GM23248 (cell line): ENCODE results near the gene IRAK1BP1. TPM values are rescaled to one million over a fixed set of nuclear protein-coding genes. Genes with fewer than 3 reads are reported as not detected.
A peak's percentile ranks its signal among the peaks of the same experiment; 100 is the strongest.

ENCODE experiments used
- DNase-seq: peaks from one replicate; pipeline ENCODE4 v3.0.0-alpha.2; 2015
- H2AFZ ChIP-seq: fragments of 200-600 bp; sonication (generic); 2 replicates; pipeline ENCODE4 v1.6.1; 2016; ENCODE audit warnings: antibody characterized with exemption
- H3F3A ChIP-seq: fragments of 200-600 bp; sonication (generic); 2 replicates; pipeline ENCODE4 v1.6.1; 2016; ENCODE audit warnings: mild to moderate bottlenecking, antibody characterized with exemption, mixed run types; ENCODE audit not compliant: insufficient read depth
- H3K27ac ChIP-seq: fragments of 200-600 bp; sonication (generic); 2 replicates; pipeline ENCODE4 v1.5.1; 2016; ENCODE audit warnings: mild to moderate bottlenecking
- H3K27me3 ChIP-seq: fragments of 200-600 bp; sonication (generic); replicated peaks from 2 replicates; pipeline ENCODE4 v1.6.1; 2016; ENCODE audit warnings: mild to moderate bottlenecking; ENCODE audit not compliant: insufficient read depth
- H3K36me3 ChIP-seq: fragments of 200-600 bp; sonication (generic); 2 replicates; pipeline ENCODE4 v1.6.1; 2016; ENCODE audit warnings: low read depth, mild to moderate bottlenecking
- H3K4me1 ChIP-seq: fragments of 200-600 bp; sonication (generic); 2 replicates; pipeline ENCODE4 v1.6.1; 2016; ENCODE audit warnings: mild to moderate bottlenecking; ENCODE audit not compliant: insufficient read depth
- H3K4me2 ChIP-seq: fragments of 200-600 bp; sonication (generic); one replicate; pipeline ENCODE4 v1.6.1; 2016; ENCODE audit warnings: mild to moderate bottlenecking; ENCODE audit not compliant: unreplicated experiment
- H3K4me3 ChIP-seq: fragments of 200-600 bp; sonication (generic); 2 replicates; pipeline ENCODE4 v1.5.1; 2016; ENCODE audit warnings: mild to moderate bottlenecking
- H3K79me2 ChIP-seq: fragments of 200-600 bp; sonication (generic); 2 replicates; pipeline ENCODE4 v1.6.1; 2016; ENCODE audit warnings: mild to moderate bottlenecking; ENCODE audit not compliant: insufficient read depth
- H3K9ac ChIP-seq: fragments of 200-600 bp; sonication (generic); 2 replicates; pipeline ENCODE4 v1.6.1; 2016; ENCODE audit warnings: mild to moderate bottlenecking
- H3K9me2 ChIP-seq: fragments of 200-600 bp; sonication (generic); 2 replicates; pipeline ENCODE4 v1.6.1; 2016; ENCODE audit warnings: mixed run types, mild to moderate bottlenecking, moderate library complexity; ENCODE audit not compliant: insufficient read depth
- H3K9me3 ChIP-seq: fragments of 200-600 bp; sonication (generic); one replicate; pipeline ENCODE4 v1.6.1; 2017; ENCODE audit warnings: low read depth
- H4K20me1 ChIP-seq: fragments of 200-600 bp; sonication (generic); 2 replicates; pipeline ENCODE4 v1.6.0; 2016; ENCODE audit not compliant: insufficient read depth
- EZH2 ChIP-seq: fragments of 200-600 bp; sonication (generic); IDR thresholded peaks from 2 replicates; pipeline ENCODE4 v1.6.1; 2018; ENCODE audit warnings: antibody characterized with exemption, mild to moderate bottlenecking; ENCODE audit not compliant: insufficient read depth, poor library complexity, severe bottlenecking
- EZH2phosphoT487 ChIP-seq: fragments of 200-600 bp; sonication (generic); IDR thresholded peaks from 2 replicates; pipeline ENCODE4 v1.6.1; 2018; ENCODE audit warnings: antibody characterized with exemption, moderate library complexity, mild to moderate bottlenecking, low read depth; ENCODE audit not compliant: insufficient read depth
- WGBS, 2 experiments: methylation state at CpG; one replicate each; pipeline ENCODE4 v1.1.6; 2015 to 2017; ENCODE audit warnings: low lambda C conversion rate in 2 of 2, low coverage in 1 of 2; ENCODE audit errors: missing lambda C conversion rate in 2 of 2; 5-methylcytosine and 5-hydroxymethylcytosine counted together
- in situ Hi-C: fragments of 300-500 bp; cut with MboI; formaldehyde crosslinking; loops from 2 replicates; pipeline ENCODE4 v1.15.0; 2020
- polyA plus RNA-seq: library from polyadenylated mRNA; unstranded; fragments of >200 nt; fragmentation: Nextera tagmentation; extraction: Ambion mirVana; gene quantifications from 2 replicates; pipeline ENCODE4 v1.2.1, GENCODE V29; 2016
- total RNA-seq: library from RNA; depleted of rRNA; stranded (reverse); fragments of >200 nt; shearing (Covaris generic); gene quantifications from 2 replicates; pipeline ENCODE4 v1.2.3, GENCODE V29; 2014

The IRAK1BP1 gene
- total and polyA plus RNA-seq, 2 experiments from 2014 or later: 2.0 to 4.2 TPM

GRCh38 chr6:78842953-78843352 lies 24.4 kb upstream of the IRAK1BP1 start:
- Histone ChIP-seq H3K9ac (no peak overlapping the region), H3F3A (no peaks in the 10 kb centered on the region), H3K9me2 (no peaks in the 10 kb centered on the region), H3K4me2 (no peak overlapping the region), H4K20me1 (no peaks in the 10 kb centered on the region), H3K9me3 (no peaks in the 10 kb centered on the region), H3K36me3 (no peaks in the 10 kb centered on the region), H3K79me2 (no peaks in the 10 kb centered on the region), H3K4me1 (no peaks in the 10 kb centered on the region), H3K27ac (no peak overlapping the region), H2AFZ (no peak overlapping the region), H3K4me3 (no peak overlapping the region), H3K27me3 (no peaks in the 10 kb centered on the region)
- TF ChIP-seq EZH2phosphoT487 (no peak), EZH2 (no peak)
- in situ Hi-C loops: no loop called here
- DNase-seq: no peak

GRCh38 chr6:78844899-78845298 lies 22.5 kb upstream of the IRAK1BP1 start:
- Histone ChIP-seq H3K27ac (no peak overlapping the region), H3K9ac (no peak overlapping the region), H3K27me3 (no peaks in the 10 kb centered on the region), H4K20me1 (no peaks in the 10 kb centered on the region), H3K4me1 (no peaks in the 10 kb centered on the region), H3K9me3 (no peaks in the 10 kb centered on the region), H3K9me2 (no peaks in the 10 kb centered on the region), H3K4me2 (no peak overlapping the region), H3K79me2 (no peaks in the 10 kb centered on the region), H3K36me3 (no peaks in the 10 kb centered on the region), H3F3A (no peaks in the 10 kb centered on the region), H2AFZ (no peak overlapping the region), H3K4me3 (no peak overlapping the region)
- WGBS, 2 experiments: 14 to 23% methylated on average over 2 of the region's 2 CpGs
- no peak for TF ChIP-seq EZH2
- no peak for TF ChIP-seq EZH2phosphoT487
- in situ Hi-C loops: no loop called here
- no peak for DNase-seq

DNA sequence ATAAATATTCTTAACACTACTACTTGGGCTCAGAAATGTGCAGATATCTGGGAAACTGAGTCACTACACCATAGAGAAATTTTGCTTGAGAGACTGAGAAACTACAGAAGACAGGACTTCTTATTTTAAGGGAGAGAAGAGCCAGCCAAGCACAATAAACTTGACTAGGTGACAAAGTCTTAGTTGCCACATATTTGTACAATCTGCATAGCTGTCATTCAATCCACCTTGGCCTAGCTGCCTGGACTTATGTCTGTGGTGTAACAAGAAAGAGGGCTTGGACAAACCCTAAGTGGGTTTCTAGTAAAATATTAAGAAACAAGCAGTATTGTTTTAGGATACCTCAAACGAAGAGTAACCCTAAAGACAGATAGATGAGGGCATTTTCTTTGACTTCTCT lies 21.8 kb upstream of the IRAK1BP1 start:
- H3F3A ChIP-seq: no peaks in the 10 kb centered on the region
- H3K9me2 ChIP-seq: no peaks in the 10 kb centered on the region
- no peaks in the 10 kb centered on the region for H3K36me3 ChIP-seq
- no peaks in the 10 kb centered on the region for H3K27me3 ChIP-seq
- H2AFZ ChIP-seq: no peak overlapping the region
- no peak overlapping the region for H3K4me2 ChIP-seq
- no peak overlapping the region for H3K27ac ChIP-seq
- no peaks in the 10 kb centered on the region for H3K79me2 ChIP-seq
- H3K4me1 ChIP-seq: no peaks in the 10 kb centered on the region; the same call in 1 of the 2 replicates
- H4K20me1 ChIP-seq: no peaks in the 10 kb centered on the region
- no peaks in the 10 kb centered on the region for H3K9me3 ChIP-seq
- no peak overlapping the region for H3K9ac ChIP-seq
- DNase-seq: no peak
- 26 to 28% methylated on average over 1 of the region's 1 CpG for whole genome bisulfite sequencing, 2 experiments
- no peak for TF ChIP-seq EZH2phosphoT487
- no peak for TF ChIP-seq EZH2
- H3K4me3 ChIP-seq: no peak overlapping the region
- in situ Hi-C loops: no loop called here

- Histone ChIP-seq H3K9me2 (no peaks in the 10 kb centered on the region), H3K79me2 (no peaks in the 10 kb centered on the region), H3K4me2 (no peak overlapping the region), H3K4me1 (no peaks in the 10 kb centered on the region; the same call in 1 of the 2 replicates), H3F3A (no peaks in the 10 kb centered on the region), H3K27me3 (no peaks in the 10 kb centered on the region), H4K20me1 (no peaks in the 10 kb centered on the region), H3K9ac (no peak overlapping the region), H3K4me3 (no peak overlapping the region), H3K27ac (no peak overlapping the region), H3K36me3 (no peaks in the 10 kb centered on the region), H3K9me3 (no peaks in the 10 kb centered on the region), H2AFZ (no peak overlapping the region)
- TF ChIP-seq EZH2phosphoT487 (no peak), EZH2 (no peak)
- in situ Hi-C loops: no loop called here
- peak; percentile 33 for DNase-seq
Measured at GRCh38 chr6:78850621-78851020, 16.7 kb upstream of the IRAK1BP1 start.

GRCh38 chr6:78851156-78851555 lies 16.2 kb upstream of the IRAK1BP1 start:
- H3K27ac ChIP-seq: no peak overlapping the region
- H3K4me3 ChIP-seq: no peak overlapping the region
- no peaks in the 10 kb centered on the region for H3K9me3 ChIP-seq
- in situ Hi-C loops: no loop called here
- no peak overlapping the region for H2AFZ ChIP-seq
- no peaks in the 10 kb centered on the region for H3F3A ChIP-seq
- H3K4me1 ChIP-seq: no peaks in the 10 kb centered on the region; the same call in 1 of the 2 replicates
- DNase-seq: no peak
- TF ChIP-seq EZH2phosphoT487: no peak
- TF ChIP-seq EZH2: no peak
- H3K36me3 ChIP-seq: no peaks in the 10 kb centered on the region
- no peaks in the 10 kb centered on the region for H3K27me3 ChIP-seq
- H3K4me2 ChIP-seq: no peak overlapping the region
- H3K79me2 ChIP-seq: no peaks in the 10 kb centered on the region
- H3K9ac ChIP-seq: no peak overlapping the region
- no peaks in the 10 kb centered on the region for H4K20me1 ChIP-seq
- no peaks in the 10 kb centered on the region for H3K9me2 ChIP-seq
